Measurements from ENCODE around the gene SH3RF3. TPM values are rescaled to one million over a fixed set of nuclear protein-coding genes. Genes with fewer than 3 reads are reported as not detected.

Gene SH3RF3
- total RNA-seq, 1 experiment from 2014 or later = 4.3 TPM

DNA sequence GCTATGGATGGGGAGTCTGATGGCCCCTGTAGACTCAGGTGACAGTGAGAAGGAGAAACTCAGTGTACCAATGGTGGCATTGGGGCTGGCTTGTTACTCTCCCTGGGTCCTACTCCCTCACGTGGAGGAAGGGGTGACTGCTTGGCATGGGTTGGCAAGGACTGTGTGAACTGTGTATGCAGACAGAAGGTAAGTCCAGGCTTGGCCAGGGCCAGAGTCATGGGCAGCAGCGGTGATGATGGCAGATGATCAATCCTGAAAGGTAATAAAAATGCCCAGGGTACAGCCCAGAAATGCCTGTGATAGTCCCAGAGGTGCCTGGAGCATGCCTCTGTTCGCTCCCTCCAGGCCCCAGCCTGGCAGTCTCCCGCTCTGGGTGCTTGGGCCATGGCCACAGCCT is 153.9 kb downstream of the SH3RF3 start:
- DNase-seq (ENCODE audit: low read depth) = no peak

DNA sequence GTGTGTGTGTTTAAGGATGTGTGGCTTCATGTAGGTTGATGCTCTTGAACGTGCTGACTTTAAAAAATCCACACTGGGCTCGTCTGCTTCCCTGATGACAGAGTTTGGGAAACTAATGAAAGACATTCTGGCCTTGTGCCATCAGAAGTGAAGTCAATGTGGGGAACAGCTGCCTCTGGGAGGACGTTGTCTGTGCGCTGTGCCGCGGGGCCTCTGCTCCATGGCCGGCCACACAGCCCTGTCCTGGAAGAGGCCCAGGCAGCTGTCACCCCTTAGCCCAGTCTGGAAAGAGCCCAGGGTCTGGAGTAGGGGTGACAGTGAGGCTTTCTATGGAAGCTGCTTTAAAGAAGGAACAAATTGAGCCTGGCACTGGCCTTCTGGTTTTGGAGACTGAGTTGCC is 155.8 kb downstream of the SH3RF3 start:
- peak; percentile 92 for DNase-seq (ENCODE audit: low read depth)

DNA sequence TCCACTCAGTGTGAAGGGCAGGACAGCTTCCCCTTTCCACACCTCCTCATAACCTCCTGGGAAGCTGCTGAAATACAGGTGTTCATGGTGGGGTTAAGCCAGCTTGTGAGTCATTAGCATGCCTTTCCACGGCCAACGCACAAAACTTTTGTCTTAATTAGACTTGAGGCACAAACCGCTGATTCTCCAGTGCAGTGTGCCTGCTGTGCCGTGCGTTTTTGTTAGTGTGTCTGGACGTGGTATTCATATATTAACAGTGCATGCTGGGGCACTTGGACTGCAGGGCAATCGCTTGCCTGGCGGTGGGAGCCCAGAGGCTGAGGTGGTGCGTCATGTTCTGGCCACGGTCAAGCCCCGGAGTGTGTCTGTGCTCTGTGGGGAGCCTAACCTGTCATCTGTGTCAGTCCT is 156.2 kb downstream of the SH3RF3 start:
- peak; percentile 84 for DNase-seq (ENCODE audit: low read depth)

DNA sequence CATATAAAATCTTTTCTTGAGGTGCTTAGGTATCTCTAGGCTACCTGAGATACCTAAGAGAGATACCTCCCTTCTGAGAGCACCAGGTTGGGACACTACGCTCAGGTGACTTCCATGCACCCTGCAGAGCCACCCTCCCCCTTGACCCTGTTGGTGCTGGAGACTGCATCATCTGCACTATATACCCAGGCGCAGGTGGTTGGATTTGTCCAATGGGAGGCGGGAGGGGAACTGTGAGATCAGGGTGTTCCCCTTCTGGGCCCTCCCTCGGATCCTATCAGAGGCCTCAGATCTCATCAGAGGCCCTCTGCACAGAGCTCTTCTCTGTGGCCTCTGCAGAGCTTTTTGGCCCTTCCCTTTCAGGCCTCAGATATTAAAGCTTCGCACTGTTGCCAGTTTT is 158.4 kb downstream of the SH3RF3 start:
- no peak for DNase-seq (ENCODE audit: low read depth)

DNA sequence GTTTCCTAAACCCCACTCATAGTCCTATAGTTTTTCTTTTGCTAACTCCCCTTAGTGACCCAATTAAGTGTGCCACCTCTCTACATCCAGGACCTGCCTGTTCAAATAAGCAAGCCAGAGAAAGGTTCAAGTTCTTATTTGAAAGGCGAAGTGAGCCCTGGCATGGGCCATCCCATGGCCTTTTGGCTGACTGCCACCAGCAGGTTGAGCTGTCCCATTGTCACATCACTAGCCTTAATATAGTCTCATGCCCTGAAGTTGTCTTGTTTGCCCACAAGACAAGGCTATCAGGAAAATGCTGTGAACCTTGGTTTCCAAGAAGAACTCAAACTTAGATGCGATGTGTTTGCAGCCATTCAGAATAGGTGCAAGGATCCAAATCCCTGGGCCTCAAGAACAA is 158.8 kb downstream of the SH3RF3 start:
- no peak for DNase-seq (ENCODE audit: low read depth)

DNA sequence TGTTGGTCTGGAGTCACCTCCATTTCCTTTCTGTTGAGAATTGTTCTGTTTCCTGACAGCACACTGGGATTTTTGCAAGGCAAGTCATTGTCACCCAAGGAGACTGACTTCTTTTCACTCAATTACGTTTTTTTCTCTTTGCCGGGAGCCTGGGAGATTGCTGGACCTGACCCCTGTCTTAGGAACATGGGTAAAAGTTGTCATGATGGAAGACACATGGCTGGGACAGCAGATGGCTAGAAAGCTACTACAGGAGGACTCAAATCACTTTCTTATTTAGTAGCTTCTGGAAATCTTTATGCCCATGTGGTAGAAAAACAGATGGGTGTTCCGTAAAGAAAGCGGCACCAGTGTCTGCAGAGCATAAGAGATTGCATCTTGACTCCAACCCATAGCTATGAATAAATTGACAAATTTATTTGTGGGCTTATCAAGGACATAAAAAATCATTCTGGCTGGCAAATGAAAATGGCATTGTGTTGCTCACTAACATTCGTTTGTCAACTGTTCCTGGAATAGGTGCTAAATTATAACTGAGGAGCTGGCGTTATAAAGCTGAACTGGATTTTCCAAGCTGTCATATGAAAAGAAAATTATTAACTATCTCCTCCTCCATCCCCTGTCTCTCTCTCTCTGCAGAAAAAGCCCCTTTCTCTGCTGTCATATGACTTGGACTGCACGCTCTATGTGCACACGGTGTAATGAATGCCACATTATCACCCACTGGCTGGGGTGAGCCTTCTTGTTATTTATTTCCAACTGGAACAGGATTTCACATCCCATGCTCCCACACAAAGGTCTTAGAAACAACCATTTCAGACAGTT is 159.8 kb downstream of the SH3RF3 start:
- DNase-seq (ENCODE audit: low read depth) = no peak

DNA sequence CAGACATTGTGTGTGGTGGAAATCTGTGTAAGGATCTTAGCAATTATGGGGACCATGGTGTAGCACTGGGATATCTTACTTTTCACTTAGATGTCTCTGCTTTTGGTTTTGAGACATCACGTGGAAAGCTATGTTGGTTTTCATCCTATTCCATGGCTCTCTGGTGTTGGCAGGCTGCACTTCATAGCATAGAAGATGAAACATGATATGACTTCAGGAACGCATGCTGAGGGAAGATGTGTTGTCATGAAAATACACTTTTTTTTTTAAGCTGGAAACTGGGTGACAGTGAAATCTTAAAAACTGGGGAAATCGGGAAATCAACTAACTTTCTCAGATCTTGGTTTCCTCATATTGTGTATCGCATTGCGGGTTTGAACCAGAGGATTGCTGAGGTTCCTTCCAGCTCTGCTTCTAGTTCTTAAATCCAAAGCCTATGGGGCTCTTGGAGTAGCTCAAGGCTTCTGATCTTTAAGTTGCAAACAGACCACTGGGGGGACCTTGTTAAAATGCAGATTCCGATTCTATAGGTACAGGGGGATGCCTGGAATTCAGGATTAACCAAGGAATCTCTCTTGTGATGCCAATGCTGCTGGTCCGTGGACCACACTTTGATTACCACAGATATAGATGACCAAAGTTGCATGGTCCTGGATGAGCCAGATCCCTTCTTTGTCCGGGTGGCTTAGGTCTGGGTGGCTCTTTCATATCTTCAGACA is 160.7 kb downstream of the SH3RF3 start:
- DNase-seq (ENCODE audit: low read depth) = no peak

DNA sequence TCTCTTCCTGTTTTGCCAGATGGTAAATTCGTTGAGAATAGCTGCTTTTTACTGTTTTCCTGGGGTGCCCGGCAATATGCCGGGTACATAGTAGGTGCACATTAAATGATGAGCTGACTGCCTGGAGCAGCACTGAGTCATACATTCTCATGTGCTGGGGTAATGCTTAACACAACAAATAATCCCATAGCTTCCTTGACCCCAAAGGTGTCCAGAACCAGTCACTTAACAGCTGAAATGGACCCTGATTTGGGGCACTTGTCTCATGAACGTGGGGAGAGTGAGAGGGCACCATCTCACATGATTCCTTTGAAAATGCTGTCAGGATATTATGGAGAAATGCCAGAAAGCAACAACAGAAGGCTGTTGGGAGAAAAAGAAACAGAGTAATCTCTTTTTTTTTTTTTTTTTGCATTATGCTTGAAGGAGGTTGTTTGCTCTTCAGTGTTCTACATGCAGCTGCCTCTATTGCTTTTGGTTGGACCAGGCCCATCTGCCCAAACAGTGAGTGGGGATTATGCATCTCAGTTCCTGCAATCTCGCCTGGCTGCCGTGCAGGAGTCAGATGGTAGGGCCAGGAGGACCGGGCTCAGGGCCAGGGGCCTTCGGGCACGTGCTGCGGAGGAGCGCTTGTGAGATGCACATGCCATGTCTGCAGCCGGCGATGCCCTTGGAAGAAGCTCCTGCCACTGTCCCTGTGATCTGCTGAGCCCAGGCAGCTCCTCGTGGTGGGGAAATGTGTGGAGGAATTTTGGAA is 162.1 kb downstream of the SH3RF3 start:
- peak; percentile 62 for DNase-seq (ENCODE audit: low read depth)

DNA sequence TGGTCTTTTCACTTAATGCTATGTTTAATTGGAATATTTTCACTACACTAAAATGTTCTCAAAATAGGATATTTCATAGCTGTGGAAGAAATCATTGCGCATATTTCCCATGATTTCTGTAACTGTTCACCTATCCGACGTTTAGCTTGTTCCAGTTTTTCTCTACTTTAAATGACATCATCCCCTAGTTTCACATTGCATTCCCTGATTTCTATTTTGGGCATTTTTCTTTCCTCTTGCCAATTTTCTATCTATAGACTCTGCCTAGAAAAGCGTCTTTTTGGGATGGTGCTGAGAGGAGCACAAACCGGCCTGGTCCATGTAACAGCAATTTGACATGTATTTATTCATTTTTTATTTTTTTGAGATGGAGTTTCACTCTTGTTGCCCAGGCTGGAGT is 163.4 kb downstream of the SH3RF3 start:
- DNase-seq (ENCODE audit: low read depth) = no peak

DNA sequence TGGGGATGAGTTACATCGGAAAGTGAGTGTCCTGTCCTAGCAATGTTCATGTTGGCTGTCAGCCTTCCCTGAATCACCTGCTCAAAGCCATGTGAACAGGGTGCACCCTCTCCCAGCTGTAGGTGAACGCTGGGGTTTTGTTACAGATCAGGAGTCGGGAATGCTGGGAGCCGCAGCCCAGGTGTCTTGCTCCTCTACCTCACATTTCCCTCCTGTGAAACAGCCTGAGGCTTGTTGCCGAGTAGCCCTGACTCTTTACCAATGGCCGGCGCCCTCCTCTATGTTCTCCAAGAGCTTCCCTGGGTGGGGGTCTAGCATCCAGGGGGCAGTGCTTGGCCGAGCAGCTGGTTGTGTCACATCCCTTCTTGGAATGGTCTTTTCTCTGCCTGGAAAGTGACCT is 164.7 kb downstream of the SH3RF3 start:
- DNase-seq (ENCODE audit: low read depth) = no peak

DNA sequence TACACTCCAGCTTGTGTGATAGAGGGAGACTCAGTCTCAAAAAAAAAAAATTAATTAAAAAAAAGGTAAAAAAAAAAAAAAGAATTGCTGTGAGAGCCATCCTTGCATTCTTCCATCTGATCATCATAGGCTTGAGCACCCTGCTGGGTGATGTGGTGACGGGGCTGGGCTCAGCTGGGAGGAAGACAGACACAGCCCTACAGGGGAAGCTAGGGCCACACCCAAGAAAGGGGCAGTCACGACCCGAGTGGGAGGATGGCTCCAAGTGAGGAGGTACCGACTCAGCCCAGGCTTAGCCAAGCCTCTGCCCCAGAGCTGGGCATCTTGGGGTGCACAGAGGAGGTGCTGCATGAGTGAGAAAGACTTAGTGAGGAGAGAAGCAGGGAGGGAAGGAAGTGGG is 165.5 kb downstream of the SH3RF3 start:
- no peak for DNase-seq (ENCODE audit: low read depth)

DNA sequence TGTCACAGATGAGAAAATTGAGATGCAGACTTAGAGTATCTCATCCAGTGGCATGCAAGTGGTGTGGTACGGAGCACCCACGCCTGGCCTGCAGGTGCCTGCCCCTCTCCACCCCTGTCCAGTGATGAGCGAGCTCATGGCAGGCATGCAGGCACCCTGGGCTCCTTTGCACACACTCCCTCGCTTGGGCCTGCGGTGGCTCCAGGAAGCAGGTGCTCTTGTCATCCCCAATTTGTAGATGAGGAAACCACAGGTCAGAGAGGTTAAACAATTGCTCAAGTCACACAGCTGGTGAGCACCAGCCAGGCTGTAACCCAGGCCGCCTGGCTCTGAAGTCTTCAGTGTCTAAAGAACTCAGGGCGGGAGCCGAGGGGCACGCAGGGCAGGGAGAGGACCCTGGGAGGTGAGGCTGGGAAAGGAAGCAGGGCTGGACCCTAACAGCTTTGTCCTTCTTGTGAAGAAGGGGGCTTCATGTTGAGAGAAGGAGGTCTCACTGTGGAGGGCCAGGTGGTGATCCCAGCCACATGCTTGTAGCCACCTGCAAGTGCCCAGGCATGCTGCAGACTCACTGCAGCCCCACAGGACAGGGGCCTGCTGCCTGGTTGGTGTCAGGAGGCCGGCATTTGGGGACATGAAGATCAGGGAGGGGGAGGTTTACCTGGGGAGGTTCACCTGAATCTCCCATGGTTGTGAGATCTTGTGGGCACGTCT is 166.2 kb downstream of the SH3RF3 start:
- DNase-seq (ENCODE audit: low read depth) = no peak

DNA sequence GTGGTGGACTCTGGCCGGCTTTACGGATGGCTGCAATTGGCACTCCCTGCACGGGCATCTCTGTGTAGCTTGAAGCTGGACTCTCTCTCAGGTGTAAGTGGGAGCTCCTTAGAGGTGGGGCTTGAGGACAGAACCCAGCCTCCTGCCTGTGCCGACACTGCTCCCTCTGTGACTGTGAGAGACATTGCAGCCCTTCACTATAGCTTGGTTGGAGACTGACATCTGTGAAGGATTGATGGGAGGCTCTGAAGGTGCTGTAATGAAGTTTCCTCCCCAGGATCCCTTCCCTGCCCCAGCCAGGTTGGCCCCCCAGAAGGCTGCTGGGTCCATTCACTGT is 166.7 kb downstream of the SH3RF3 start:
- DNase-seq (ENCODE audit: low read depth) = no peak

DNA sequence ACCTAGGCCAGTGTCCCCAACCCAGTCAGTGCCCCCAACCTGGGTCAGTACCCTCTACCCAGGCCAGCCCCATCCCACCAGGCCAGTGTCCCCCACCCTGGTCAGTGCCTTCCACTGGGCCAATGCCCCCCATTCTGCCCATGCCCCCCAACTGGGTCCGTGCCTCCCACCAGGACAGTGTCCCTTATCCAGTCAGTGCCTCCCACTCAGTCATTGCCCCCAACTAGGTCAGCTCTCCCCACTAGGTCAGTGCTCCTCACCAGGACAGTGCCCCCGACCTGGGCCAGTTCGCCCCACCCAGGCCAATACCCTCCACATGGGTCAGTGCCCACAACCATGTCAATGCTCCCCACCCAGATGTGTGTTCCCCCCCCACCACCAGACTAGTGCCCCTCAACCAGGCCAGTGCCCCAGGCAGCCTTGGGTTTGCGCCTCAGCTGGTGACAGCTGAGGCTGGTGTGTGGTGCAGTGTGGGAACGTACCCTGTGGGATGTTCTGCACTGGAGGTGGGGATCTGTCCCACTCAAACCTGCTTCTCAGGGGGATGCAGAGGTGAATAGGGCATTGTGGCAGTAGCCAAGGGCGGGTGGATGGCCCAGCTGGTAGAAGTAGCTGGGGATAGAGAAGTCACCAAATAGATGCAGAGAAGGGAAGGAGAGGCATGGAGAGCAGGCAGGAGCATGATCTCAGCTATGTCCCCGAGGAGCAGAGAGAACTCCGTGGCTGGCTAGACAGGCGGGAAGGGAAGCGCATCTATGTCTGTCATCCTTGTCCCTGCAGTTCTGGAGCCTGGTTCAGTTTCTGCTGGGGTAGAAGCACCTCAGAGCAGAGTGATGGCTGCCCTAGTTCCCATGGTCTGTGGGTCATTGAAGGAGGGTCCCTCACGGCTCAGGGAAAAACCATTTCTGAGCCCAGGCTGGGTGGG is 168.8 kb downstream of the SH3RF3 start:
- no peak for DNase-seq (ENCODE audit: low read depth)

DNA sequence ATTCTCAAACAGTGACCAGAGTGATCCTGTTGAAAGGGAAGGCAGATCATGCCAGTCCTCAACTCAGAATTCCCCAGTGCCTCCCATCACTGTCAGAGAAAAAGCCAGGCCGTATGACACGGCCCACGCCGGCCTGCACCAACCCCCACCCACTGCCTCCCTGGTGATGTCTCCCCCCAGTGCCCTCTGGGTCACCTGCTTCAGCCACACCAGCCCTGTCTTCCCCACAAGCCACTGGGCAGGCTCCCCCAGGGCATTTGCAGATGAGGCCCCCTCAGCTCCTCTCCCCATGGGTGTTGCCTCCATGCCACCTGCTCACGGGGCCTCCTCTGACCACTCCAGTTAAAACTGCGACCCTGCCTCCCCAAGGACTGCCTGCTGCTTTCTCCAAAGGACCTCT is 169.8 kb downstream of the SH3RF3 start:
- DNase-seq (ENCODE audit: low read depth) = no peak

DNA sequence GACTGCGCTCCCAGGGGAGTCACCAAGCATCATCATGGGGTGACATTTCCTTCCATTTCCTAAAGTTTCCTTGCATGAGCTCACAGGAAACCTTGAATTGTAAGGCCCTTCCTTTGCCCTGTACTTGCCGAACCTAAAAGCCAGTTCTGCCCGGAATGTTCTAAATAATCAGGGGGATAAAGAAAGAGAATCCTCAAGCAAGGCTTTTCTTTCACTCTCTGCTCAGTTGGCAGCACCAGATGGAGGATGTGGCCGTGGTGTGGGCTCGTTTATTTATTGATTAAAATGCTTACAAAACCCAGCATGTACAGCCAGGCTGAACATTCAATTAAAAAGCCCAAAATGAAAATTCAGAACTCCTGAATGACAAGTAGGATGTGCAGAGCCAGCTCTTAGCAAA is 170.5 kb downstream of the SH3RF3 start:
- no peak for DNase-seq (ENCODE audit: low read depth)

DNA sequence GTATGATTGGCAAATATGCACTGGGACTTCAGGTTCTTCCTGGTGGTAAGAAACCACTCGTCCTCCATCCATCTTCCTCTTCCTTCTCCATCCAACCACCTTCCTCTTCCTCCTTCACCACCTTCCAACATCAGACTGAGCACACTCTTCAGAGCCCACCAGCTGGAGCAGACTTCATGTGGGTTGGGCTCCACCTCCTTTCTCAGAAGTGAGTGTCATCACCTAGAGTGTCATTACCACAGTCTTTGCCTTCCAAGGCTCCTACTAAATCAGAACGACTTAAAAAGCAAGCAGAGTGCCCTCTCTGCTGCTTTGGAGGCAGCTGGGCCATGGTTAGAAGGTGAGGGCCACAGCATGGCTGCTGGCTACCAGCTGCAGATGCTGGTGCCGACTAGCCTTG is 171.6 kb downstream of the SH3RF3 start:
- no peak for DNase-seq (ENCODE audit: low read depth)

DNA sequence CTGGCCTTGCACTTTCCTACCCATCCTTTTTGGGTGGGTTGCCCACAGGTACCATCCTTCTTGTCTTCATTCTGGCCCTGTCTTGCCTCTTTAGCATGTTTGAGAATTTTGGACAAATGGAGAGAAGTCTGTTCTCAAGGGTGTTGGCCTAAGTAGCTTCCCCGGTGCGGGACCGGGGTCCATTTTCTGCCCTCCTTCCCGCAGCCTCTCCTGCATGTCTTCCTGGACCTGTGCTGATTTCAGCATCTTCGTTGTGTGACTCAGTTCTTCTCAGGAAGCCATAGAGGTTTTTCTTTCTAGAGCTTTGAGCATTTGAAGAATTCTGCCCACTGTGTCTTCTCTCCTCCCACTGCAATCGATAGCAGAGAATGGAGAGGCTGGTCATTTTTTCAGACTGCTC is 172.7 kb downstream of the SH3RF3 start:
- DNase-seq (ENCODE audit: low read depth) = no peak

DNA sequence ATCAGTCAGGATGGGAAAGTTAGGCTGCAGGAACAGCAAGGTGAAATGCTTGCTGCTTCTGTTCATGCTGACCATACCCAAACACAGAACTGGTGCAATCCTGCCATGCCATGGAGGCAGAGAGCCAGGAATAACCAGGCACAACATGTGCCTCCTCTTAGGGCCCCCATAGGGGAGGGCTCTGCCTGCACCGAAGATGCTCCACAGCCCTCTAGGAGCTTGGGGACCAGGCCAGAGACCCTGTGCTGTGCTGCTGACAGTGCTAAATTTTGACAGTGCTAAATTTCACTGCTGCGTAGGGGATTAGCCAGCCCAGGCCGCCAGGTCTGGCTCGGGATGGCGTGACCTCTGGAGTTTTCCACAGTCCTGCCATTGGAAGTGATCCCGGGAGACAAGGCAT is 173.3 kb downstream of the SH3RF3 start:
- DNase-seq (ENCODE audit: low read depth) = no peak

DNA sequence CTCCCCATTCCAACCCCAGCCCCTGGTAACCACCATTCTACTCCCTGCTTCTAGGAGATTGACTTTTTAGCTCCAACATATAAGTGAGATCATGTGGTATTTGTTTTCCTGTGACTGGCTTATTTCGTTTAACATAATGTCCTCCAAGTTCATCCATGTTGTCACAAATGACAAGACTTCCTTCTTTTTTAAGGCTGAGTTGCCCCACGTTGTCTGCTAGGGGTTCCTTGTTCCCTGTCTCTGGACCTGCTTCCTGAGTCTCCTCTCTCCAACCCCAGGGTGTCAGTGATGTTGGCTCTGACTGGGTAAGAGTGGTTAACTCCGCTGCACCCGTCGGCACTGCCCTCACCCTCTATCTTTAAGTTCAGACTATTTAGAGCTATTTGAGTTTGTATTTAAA is 175.2 kb downstream of the SH3RF3 start:
- no peak for DNase-seq (ENCODE audit: low read depth)
